Epithelial cell of esophagus (primary cell): ENCODE data around the gene EHMT1.
"Not testable (repeated sequence)": the region's sequence is repeated elsewhere in the genome, so short reads cannot be mapped to it uniquely, and the experiment has no call there.

Experiments
- DNase-seq: peaks from one replicate; pipeline ENCODE4 v3.0.0; 2010; ENCODE audit warnings: low read depth
- H3K4me3 ChIP-seq: 2 replicates; pipeline ENCODE4 v1.5.1; 2011; ENCODE audit warnings: mild to moderate bottlenecking, low read length, control low read depth
- CTCF ChIP-seq: IDR thresholded peaks from 2 replicates; pipeline ENCODE4 v1.5.1; 2011; ENCODE audit warnings: low read depth, mild to moderate bottlenecking, low read length, control low read depth, inconsistent platforms; ENCODE audit not compliant: insufficient read depth; ENCODE audit errors: missing control alignments

EHMT1 gene

GRCh38 chr9:137772281-137772873 is 153.6 kb downstream of the EHMT1 start:
- peak; percentile 11 for TF ChIP-seq CTCF
- no peak overlapping the region for H3K4me3 ChIP-seq
- DNase-seq = no peak

- no peak for DNase-seq
- H3K4me3 ChIP-seq = no peak overlapping the region
- no peak for TF ChIP-seq CTCF
Measured at GRCh38 chr9:137774775-137775386, 156.1 kb downstream of the EHMT1 start.

- no peak overlapping the region for H3K4me3 ChIP-seq
- TF ChIP-seq CTCF = no peak
- no peak for DNase-seq
Measured at GRCh38 chr9:137776306-137776995, 157.6 kb downstream of the EHMT1 start.

GRCh38 chr9:137777761-137778160 is 159.0 kb downstream of the EHMT1 start:
- H3K4me3 ChIP-seq = no peak overlapping the region
- no peak for DNase-seq
- TF ChIP-seq CTCF = no peak

GRCh38 chr9:137778336-137778735 is 159.5 kb downstream of the EHMT1 start:
- DNase-seq = no peak
- no peak for TF ChIP-seq CTCF
- H3K4me3 ChIP-seq = no peak overlapping the region

- H3K4me3 ChIP-seq = no peak overlapping the region
- DNase-seq = no peak
- TF ChIP-seq CTCF = no peak
Measured at GRCh38 chr9:137778914-137779313, 160.1 kb downstream of the EHMT1 start.

- DNase-seq, H3K4me3 ChIP-seq: not testable (repeated sequence)
Measured at GRCh38 chr9:137780031-137780430, 161.2 kb downstream of the EHMT1 start.
